ENCODE results near the gene C1orf198. TPM values are rescaled to one million over a fixed set of nuclear protein-coding genes. Genes with fewer than 3 reads are reported as not detected.

Gene C1orf198
- polyA plus RNA-seq, 2 of the 4 experiments (the other 2 are of a cell fraction) = 12.0 to 20.4 TPM

DNA sequence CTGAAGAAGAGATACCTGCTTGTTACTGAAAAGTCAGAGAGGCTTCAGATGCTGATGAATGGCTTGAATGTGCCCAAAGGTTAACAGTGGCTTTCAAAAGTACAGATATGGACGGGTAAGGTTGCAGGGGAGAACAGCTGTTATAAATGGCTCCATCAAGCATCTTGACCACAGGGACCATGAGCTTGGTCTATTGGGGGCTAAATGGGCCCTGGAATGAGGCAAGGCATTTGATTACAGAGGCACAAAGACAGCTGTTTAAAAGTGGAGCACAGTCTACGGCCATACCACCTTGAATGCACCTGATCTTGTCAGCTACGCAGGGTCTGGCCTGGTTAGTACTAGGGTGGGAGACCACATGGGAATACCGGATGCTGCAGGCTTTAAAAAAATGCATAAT is 48.3 kb downstream of the C1orf198 start:
- Histone ChIP-seq H3K9me3 (no peaks in the 10 kb centered on the region), H3K4me1 (peaks cover 10% of the 10 kb centered on the region), H3K4me2 (no peak overlapping the region), H3K27ac (no peak overlapping the region), H3K4me3 (no peak overlapping the region)
- TF ChIP-seq JUN (IDR thresholded peaks at IDR 0.05) (no peak), SREBF2 (IDR thresholded peaks at IDR 0.05) (no peak), FOSL2 (IDR thresholded peaks at IDR 0.05) (no peak), FOSL2 (CRISPR knock-in tag; IDR thresholded peaks at IDR 0.05) (no peak), MYC (IDR thresholded peaks at IDR 0.05; ENCODE audit: borderline replicate concordance, low read length) (no peak), MAX (IDR thresholded peaks at IDR 0.05) (no peak), ZSCAN20 (CRISPR knock-in tag; IDR thresholded peaks at IDR 0.05) (no peak), ATOH8 (CRISPR knock-in tag; IDR thresholded peaks at IDR 0.05; ENCODE audit: low read depth) (no peak), RCOR1 (IDR thresholded peaks at IDR 0.05; ENCODE audit: low read depth, low read length) (no peak), CBX8 (IDR thresholded peaks at IDR 0.05) (no peak), JUNB (IDR thresholded peaks at IDR 0.05) (no peak), HOXB13 (CRISPR knock-in tag; IDR thresholded peaks at IDR 0.05; ENCODE audit: low read depth) (no peak), NFE2L2 (conservative IDR thresholded peaks at IDR 0.05; ENCODE audit: low read length) (no peak), CHD4 (IDR thresholded peaks at IDR 0.05; ENCODE audit: borderline replicate concordance) (no peak)
- TF ChIP-seq, protein P1, sequence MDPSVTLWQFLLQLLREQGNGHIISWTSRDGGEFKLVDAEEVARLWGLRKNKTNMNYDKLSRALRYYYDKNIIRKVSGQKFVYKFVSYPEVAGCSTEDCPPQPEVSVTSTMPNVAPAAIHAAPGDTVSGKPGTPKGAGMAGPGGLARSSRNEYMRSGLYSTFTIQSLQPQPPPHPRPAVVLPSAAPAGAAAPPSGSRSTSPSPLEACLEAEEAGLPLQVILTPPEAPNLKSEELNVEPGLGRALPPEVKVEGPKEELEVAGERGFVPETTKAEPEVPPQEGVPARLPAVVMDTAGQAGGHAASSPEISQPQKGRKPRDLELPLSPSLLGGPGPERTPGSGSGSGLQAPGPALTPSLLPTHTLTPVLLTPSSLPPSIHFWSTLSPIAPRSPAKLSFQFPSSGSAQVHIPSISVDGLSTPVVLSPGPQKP (IDR thresholded peaks at IDR 0.05; ENCODE audit: low read depth, low read length) = no peak
- ATAC-seq (no peak), FAIRE-seq (no peak), DNase-seq (ENCODE audit: low read depth in 1 of 2, low spot score in 1 of 2) (no peak)
- POLR2A ChIA-PET = no interaction called here
- CTCF ChIA-PET = interaction anchor here (1.0 to 1.3 kb wide), 2 partner anchors 16 kb away, joined by 3 to 5 read pairs; no protein-coding TSS in a partner anchor
- 64% methylated on average over 4 of the region's 4 CpGs for WGBS (ENCODE audit: missing lambda C conversion rate)

DNA sequence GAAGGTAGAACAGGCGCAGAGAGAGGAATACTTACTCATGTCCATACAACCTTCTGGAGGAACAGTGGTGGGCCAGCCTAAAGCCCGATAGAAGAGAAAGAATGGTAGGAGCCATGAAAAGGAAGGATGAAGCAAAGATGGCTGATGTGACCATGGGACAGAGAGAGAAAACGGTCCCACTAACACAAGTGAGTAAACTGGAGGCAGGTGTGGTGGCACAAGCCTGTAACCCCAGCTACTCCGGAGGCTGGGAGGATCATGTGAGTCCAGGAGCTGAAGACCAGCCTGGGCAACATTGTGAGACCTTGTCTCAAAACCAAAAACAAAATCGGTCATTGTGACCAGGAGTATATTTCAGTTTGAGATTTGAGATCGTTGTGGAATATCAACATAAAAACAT is 49.4 kb downstream of the C1orf198 start:
- DNase-seq (ENCODE audit: low read depth in 1 of 2, low spot score in 1 of 2) = no peak

More for the DNA sequence above, 49.4 kb downstream of the C1orf198 start:
- CTCF ChIA-PET = no interaction called here
- Histone ChIP-seq H3K4me3 (no peak overlapping the region), H3K27ac (no peak overlapping the region), H3K4me1 (no peaks in the 10 kb centered on the region), H3K4me2 (no peak overlapping the region), H3K9me3 (peaks cover 6% of the 10 kb centered on the region; the same call in 1 of the 3 replicates)
- ATAC-seq = no peak
- WGBS (ENCODE audit: missing lambda C conversion rate) = 41% methylated on average over 6 of the region's 6 CpGs
- FAIRE-seq = no peak
- TF ChIP-seq MAX (IDR thresholded peaks at IDR 0.05) (no peak), TFCP2L1 (CRISPR knock-in tag; IDR thresholded peaks at IDR 0.05) (no peak), CBX2 (IDR thresholded peaks at IDR 0.05; ENCODE audit: borderline replicate concordance, low read depth) (no peak), POLR2A (IDR thresholded peaks at IDR 0.05; ENCODE audit: low read length) (no peak), ATOH8 (CRISPR knock-in tag; IDR thresholded peaks at IDR 0.05; ENCODE audit: low read depth) (no peak), POLR2AphosphoS2 (conservative IDR thresholded peaks at IDR 0.05; ENCODE audit: low read length) (no peak), EHF (CRISPR knock-in tag; IDR thresholded peaks at IDR 0.05) (no peak), ZC3H11A (IDR thresholded peaks at IDR 0.05) (no peak), FOXS1 (CRISPR knock-in tag; IDR thresholded peaks at IDR 0.05) (no peak)
- TF ChIP-seq, protein P2, sequence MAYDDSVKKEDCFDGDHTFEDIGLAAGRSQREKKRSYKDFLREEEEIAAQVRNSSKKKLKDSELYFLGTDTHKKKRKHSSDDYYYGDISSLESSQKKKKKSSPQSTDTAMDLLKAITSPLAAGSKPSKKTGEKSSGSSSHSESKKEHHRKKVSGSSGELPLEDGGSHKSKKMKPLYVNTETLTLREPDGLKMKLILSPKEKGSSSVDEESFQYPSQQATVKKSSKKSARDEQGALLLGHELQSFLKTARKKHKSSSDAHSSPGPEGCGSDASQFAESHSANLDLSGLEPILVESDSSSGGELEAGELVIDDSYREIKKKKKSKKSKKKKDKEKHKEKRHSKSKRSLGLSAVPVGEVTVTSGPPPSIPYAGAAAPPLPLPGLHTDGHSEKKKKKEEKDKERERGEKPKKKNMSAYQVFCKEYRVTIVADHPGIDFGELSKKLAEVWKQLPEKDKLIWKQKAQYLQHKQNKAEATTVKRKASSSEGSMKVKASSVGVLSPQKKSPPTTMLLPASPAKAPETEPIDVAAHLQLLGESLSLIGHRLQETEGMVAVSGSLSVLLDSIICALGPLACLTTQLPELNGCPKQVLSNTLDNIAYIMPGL (CRISPR knock-in tag; IDR thresholded peaks at IDR 0.05; ENCODE audit: borderline replicate concordance) = no peak
- POLR2A ChIA-PET = no interaction called here
